ENCODE results near the gene PHPT1. TPM values are rescaled to one million over a fixed set of nuclear protein-coding genes. Genes with fewer than 3 reads are reported as not detected.

PHPT1 gene
- total and polyA plus RNA-seq, 2 of the 8 experiments (the other 6 are each of a cell fraction or from before 2014, with no cell fraction given) = 109 to 226 TPM

DNA sequence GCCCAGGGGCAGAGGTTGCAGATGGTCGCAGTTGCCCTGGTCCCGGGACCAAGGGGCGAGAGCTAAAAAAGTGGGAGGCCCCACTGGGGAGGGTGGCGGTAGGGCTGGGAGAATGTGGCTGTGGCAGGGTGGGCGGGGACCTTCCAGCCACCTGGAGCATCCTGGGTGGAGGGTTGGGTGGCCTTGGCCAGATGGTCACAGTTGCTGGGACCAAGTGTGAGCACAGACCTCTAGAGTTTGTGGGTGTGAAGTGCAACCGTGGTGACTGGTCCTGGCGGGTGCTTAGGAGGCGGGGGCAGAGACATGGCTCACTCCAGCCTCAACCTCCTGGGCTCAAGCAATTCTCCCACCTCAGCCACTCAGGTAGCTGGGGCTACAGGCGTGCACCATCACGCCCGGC, 31.4 kb downstream of the PHPT1 start (continued):
- no peak for TF ChIP-seq POU5F1 (IDR thresholded peaks at IDR 0.05; ENCODE audit: low read depth, low read length)
- no peak for TF ChIP-seq KDM1A (IDR thresholded peaks at IDR 0.05; ENCODE audit: borderline replicate concordance, low read length)
- TF ChIP-seq TAF7 (optimal IDR thresholded peaks at IDR 0.05; ENCODE audit: borderline replicate concordance, low read depth, low read length) = no peak
- TF ChIP-seq HDAC6 (IDR thresholded peaks at IDR 0.05; ENCODE audit: low read depth, low read length) = no peak
